SHP77 treated with DMSO at 0.1 percent for 48 hours (cell line): ENCODE measurements around the gene CACTIN.
A peak's percentile ranks its signal among the peaks of the same experiment; 100 is the strongest.
"Not testable (repeated sequence)": the region's sequence is repeated elsewhere in the genome, so short reads cannot be mapped to it uniquely, and the experiment has no call there.

Source experiments
- DNase-seq: peaks from one replicate; lab custom pipeline; 2025; lab: John Stamatoyannopoulos, UW

Gene CACTIN

DNA sequence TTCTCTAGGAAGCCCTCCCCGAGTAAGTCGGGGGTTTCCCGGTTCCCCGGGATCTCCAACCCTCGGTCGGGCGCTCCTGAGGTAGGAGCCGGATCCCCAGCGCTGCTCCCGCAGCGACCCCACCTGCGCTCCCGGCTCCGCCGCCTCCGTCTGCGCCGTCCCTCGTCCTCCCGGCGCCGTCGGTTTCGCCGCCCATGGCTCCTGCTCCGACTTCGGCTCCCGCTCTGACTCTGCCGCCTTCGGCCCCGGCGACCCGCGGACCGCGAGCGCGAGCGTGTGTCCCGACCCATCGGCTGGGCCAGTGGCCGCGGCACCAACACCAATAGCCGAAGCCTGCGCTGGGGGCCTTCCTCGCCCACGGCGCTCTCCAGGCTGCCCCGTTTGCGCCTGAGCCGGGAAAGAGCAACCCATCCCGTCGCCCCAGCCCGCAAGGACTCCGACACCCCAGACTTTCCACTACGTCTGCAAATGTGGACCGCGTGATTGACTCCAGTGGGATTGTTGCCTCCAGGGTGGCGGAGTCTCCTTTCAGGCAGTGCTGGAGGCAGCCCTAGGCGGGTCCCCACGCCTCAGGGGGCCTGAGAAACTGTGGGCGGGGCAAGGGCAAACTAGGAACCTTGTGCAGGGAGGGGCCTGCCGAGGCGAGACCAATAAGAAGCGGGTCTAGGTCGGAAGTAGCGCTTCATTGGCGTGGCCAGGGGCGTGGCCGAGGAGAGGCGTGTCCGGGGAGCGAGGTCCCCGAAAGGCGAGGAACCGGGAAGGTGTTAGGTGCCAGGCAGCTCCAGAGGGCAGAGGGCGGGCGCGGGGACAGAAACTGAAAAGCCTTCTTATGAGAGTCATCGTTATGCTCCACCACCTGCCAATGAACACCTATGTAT lies at the start of gene CACTIN:
TSS of gene CACTIN (minus strand) at position 318 of the 878 bp plus-strand sequence. CDS start at position 290, 28 bp downstream.
- DNase-seq, result peak; percentile 90

DNA sequence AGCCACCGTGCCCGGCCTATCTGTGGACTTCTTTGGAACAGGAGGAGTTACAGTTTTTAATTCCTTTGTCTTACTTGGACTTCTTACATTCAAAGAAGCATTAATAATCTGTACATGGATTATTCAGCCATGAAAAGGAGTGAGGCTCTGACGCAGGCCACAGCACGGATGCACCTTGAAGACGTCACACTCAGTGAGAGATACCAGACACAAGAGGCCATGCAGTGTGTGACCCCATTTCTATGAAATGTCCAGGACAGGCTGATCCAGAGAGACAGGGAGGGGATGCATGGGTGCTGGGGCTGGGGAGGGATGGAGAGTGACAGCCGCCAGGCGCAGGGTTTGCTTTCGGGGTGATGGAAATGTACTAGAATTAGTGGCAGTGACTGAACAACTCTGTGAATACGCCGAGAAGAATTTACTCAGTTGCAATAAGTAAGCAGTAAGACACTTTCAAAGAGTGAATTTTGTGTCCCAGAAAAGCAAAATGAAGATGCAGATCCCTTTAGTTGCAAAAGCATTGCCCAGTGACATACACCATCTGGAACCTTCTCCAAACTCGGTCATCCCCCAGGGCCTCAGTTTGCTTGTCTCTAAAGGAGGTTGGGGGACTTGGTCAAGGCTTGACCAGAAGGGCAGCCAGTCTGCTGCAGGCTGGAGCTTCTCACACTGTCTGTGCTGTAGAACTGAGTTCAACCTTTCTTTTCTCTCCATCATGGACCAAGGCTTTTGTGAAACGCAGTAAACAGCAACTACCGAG lies 48.4 kb upstream of the CACTIN start:
- DNase-seq, result no peak

DNA sequence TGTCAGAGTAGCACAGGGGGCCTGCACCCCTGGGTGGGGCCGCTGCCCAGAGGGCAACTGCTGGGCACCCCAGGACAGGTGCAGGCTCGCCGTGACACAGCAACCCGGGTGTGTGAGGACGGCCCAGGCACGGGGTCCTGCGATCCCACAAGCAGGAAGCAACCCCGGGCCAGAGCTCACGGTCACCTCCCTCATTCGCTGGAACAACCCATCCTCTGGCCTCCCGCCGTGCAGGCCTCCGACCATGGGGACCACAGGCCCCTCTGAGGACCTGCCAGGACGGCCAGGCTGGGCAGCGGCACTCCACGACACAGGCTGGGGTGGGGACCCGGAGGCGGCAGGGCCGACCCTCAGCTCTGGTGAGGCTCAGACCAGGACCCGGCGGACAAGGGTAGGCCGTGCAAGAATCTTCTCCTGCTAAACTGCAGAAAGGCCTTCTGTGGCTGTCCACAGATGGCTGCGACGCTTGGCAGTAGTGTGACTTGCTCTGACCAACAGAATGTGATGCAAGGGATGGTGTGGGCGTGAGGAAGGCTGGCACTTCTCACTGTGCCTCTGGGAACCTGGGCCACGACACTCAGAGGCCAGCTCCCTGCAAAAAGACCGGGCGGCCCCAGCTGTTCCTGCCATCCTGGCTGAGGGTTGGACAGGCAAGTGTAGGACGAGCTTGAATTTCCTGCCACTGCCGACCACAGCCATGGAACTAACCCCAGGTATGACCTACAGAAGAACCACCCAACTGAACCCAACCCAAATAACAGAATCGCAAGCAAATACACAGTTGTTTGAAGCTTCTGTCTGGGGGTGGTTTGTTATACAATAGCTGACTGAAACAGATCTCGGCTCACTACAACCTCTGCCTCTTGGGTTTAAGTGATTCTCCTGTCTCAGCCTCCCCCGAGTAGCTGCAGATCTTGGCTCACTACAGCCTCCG lies 47.2 kb upstream of the CACTIN start:
- no peak for DNase-seq

DNA sequence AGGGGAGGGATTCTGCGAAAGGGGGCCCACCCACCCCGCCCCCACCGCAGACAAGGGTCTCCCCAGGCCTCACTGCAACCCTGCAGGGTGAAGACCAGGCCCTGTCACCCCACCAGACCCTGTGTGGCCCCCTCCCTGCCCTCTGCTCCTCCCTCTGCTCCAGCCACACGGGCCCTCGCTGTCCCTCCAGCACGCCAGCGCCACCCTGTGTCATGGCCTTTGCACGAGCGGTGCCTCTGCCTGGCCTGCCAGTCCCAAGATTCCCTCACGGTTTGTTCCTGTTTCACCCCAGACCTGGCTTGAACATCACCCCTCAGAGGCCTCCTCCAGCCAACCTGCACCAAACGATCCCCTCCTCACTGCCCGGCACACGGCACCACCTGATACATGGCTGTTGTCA lies 46.4 kb upstream of the CACTIN start:
- DNase-seq, result no peak

DNA sequence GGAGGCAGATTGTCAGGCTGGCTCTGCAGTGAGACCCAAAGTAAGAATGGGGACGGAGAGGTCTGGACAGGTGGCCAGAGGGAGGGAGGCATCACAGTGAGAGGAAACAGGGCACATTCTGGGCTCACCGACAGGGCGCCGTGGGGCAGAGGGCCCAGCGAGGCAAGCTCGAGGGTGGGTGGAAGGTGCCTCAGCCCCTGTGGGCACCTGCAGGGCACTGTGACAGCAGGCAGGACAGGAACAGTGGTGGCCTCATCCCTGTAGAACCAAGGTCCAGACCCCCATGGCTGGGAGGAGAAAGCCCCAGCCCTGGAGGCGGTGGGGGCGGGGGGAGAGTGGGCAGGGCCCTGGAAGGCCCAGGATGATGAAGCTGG lies 46.0 kb upstream of the CACTIN start:
- DNase-seq, result no peak

DNA sequence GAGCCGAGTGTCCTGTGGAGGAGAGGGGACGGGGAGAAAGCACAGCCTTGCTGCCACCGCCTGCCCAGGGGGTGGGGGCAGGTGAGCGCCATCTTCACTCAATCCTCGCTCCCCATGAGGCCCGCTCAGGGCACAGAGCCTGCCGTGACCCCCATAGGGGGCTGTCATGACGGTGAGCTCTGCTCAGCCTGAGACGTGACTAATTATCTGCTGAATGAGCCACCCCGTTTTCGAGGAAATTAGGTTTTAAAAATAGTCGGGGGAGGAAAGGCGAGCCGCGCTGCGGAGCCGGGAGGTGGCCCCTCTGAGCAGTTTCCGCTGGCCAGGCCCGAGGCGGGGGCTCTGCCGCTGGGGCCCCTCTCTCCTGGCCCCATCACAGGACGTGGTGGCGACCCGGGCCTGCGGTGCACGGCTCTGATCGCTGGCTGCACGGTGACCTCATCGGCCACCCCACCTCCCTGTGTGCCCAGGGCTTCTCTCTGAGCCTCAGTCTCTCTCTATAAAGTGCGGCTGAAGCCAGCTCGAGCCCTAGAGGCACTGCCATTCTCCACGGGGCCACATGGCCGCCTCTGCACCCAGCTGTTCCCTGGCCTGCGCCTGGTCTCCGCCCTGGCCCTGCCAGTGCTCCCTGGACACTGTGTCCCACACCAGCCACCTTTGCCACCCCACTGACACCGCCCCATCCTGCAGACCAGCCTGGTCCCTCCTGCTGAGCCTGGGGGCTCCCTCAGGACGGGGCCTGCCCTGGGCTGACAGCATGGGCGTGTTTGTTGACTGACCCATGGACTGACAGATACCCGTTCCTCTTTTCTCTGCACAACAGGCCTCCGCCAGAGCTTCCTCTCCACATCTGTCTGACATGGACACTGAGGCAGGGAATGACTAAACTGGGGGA lies 45.3 kb upstream of the CACTIN start:
- no peak for DNase-seq

DNA sequence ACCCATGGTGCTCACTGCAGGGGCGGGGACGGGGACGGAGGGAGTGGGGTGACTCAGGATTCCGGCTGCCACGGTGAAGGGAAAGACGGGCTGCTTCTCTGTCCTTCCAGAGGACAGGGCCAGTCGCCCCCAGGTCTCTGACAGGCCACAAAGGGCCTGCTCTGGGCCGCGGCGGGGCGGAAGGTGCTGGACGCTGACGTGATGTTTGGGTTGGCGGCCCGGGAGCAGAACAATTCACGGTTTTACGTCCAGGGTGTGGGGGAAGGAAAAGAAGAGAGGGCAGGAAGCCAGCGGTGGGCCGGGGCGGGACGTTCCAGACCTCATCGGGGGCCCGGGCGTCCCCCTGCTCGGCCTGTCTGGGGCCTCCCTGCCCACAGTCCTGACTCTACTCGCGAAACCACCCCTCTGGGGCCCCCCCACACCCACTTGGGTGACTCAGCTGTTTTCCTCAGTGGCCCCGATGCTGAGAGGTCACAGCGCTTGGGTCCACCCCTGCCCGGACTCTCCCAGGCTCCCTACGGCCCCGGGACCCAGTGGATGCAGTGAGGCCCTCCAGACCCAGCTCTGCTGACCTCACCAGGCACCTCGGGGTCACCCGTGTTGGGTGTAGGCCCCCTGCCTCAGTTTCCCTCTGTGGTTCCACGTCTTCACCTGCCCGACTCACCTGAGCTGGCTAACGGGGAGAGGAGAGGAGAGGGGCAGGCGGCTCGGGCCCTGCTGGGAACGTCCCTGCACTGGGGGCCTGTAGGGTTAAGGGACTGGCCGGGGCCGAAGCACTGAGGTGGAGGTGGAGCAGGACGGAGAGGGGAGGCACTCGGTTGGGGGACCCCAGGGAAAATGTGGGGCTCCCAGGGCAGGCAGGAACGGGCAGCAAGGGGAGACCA lies 44.4 kb upstream of the CACTIN start:
- no peak for DNase-seq

DNA sequence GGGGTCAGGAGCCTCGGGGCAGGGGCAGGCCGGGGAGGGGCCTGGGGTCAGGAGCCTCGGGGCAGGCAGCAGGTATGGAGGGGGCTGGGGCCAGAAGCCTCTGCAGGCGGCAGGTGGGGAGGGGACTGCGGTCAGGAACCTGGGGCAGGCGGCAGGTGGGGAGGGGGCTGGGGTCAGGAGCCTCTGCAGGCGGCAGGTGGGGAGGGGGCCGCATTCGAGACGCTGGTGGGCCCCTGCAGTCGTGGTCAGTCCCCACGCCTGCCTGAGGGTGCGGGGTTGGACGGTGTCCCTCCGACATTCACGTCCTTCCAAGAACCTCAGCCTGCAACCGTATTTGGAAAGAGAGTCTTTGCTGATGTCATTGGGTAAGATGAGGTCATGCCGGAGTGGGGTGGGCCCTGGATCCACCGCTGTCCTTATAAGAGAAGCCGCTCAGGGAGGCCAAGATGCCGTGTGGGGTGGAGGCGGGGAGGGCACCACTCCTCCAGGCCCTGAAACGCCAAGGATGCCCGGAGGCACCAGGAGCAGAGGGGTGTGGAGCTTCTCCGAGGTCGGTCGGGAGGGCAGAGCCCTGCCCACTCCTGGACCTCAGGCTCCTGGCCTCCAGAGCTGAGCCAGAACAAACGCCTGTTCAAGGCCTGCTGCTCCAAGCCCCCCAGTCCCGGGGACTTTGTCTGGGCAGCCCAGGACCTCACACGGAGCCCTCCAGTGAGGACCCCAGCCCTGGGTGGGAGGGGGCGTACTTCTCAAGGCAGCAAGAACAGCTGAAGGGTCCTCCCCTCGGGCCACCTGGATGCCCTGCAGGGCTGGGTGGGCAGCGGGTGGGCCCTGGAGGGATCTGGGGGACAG lies 43.6 kb upstream of the CACTIN start:
- no peak for DNase-seq

DNA sequence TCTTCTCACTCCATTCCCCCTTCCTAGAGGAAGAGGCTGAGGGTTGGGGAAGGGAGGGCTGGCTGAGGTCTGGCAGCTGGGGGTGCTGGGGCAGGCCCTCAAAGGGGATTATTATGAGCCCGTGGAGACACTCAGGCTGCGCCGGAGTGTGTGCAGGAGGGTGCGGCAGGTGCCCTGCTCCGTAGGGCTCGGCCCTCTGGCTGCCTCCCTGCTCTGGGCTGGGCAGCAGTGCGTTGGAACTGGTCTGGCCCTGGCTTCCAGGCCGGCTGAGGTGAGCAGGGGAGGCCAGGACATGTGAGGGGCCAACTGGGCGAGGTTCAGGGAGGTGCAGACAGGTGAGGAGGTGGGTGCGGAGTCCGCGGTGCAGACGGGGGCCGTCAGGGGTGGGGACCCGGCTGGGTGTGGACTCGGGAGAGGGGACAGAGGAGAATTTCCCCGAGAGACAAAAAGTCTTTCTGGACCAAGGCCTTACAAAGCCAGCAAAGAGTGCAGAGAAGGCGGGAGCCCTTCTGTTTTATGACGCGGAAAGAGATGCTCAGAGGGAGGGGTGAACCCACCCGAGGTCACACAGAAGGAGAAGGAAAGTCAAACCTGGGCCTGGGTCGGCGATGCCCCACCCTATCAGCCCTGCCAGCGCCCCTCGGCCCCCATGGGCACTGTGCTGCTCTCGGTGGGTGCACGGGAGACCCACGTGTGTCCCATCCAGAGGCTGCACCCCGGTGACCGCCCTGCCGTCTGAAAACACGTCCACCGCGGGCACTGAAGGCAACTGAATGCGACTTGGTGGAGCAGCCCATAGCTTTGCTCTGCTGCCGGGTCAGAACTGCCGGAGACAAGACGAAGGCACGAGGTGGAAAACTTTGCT lies 42.7 kb upstream of the CACTIN start:
- DNase-seq, result no peak

DNA sequence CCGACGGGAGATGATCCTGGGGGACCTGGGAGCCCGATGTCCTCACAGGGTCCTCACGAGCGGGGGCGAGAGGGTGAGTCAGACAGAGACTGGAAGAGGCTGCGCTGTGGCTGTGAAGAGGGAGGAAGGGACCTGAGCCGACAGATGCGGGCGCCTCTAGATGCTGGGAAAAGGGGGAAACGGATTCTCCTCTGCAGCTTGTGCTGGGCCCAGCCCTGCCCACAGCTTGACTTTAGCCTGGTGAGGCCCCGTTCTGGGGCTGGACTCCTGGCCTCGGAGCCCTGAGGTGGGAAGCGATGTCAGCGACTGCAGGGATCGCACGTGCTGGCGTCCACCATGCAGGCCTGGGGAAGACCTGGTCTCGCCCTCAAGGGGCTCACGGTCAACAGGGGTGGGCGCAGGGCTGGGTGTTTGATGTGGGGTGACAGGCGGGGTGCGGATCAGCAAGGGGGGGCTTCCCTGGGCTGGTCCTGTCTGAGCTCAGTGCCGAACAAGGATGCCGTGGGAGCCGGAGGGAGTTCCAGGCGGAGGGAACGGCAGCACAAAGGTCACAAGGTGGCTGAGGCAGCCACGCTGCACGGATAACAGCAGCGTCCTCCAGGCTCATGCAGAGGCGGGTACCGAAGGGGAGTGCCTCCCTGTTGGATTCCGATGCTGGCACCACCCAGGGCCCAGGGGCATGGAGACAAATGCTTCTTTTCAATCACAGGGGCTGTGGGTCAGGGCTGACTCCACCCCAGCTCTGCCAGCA lies 41.9 kb upstream of the CACTIN start:
- DNase-seq, result no peak

DNA sequence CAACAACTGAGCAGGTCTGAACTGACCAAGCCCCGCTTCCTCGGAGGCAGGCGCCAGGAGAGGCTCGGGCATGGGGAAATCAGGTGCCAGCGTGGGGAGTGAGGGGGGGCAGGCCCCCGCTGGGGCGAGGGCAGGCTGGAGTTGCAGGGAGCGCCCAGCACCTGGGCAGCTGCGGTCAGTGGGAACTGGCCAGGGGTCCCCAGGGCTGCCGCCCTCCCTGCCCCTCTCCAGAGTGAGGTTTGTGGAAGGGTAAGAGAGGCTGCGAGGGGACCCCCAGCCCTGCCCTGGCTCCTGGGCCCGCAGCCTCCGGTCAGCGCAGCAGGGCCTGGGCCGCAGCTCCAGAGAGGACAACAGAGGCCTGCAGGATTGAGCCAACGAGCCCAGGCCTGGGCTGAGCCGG lies 41.2 kb upstream of the CACTIN start:
- DNase-seq, result no peak

DNA sequence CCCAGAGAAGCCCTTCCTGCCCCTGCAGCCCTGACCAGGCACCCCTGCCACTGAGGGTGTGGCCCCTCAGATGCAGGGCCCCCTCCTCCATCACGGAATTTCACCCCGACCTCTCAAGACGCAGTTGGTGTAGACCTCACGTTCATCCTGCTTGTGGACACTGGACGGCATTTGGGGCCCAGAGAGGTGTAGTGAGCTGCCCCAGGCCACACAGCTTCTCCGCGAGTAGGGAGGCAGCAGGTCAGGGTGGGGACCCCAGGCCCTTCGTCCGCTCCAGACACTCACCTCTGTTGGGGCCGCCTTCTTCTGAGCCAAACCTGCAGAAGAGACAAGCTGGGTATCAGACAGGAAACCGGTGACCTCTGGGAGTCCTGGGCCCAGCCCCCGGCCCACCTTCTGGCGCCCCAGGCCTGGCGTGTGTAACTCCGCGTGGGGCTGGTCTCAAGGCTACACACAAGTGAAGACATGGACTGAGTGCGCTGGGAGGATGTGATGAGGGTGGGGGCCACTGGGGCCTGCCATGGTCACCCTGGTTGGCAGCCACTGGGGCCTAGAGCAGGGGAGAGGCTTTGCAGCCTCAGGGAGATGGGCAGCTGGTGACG lies 40.5 kb upstream of the CACTIN start:
- DNase-seq, result no peak

DNA sequence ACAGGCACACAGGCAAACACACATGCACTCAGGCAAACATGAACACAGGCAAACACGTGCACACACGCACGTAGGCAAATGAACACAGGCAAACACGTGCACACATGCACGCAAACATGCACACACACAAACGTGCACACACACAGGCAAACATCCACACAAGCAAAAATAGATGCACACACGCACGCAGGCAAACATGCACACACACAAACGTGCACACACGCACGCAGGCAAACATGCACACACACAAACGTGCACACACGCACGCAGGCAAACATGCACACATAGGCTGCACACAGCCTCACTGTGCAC lies 39.9 kb upstream of the CACTIN start:
- DNase-seq, result not testable (repeated sequence)

DNA sequence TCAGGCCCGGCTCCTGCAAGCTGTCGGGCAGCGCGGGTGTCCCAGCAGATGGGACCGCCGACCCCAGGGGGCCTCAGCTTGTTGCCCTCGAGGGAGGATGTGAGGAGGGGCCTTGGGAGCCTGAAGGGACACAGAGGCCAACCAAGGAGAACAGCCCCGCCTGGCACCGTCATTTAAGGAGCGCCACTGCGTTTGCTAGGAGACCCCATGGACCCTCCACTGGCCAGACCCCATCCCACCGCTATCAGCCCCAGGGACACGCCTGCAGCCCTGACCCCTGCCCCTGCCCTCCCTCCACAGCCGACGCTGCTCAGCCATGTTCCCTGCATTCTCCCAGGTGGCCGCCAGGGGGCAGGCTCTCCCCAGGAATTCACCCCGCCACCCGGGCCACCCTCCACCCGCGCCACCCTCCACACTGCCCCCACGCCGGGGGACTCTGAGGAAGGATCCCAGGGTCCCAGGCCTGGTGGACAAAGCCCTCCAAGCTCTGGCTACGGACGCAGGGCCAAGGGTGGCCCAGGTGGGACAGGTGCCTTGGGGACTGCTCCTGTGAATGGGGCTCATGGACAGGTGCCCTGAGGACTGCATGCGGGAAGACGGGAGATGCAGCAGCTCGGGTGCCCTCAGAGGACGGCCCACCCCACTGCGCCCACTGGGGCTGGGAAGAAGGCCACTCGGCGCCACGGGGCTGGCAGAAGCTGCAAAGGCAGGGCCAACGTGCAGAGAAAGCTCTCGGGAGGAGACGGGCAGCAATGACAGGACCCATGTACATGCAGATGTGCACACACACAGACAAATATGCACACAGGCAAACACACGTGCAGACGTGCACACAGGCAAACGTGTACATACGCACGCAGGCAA lies 39.3 kb upstream of the CACTIN start:
- DNase-seq, result no peak

DNA sequence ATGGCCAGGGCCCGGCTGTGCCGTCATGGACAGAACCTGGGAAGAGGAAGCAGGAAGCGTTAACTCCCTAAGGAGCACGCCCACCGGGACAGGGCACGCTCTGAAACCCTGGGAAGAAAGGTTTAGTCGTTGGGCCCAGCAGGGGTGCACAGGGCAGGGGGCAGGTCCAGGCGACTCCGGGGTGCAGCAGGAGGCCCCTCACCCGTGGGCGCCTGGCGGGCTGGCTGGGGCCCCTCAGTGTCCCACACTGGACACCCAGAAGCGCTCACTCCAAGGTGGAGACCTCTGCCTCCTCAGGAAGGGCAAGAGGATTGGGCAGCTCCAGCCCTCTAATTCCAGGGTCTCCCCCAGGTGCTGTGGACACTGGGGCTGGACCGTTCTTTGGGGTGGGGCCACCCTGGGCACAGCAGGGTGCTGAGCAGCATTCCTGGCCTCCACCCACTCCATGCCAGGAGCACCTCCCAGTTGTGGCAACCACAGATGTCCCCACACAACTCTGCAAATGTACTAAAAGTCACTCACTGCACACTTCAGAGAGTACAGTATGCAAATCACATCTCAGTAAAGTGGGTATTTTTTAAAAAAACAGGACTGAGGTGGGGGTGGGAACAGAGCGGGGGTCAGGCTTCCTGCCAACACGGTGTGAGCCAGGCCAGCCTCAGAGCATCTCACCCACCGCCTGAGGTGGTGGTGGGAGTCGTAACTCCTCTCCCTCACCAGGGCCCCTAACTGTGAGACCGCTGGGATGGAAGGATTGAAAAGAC lies 38.5 kb upstream of the CACTIN start:
- DNase-seq, result no peak

DNA sequence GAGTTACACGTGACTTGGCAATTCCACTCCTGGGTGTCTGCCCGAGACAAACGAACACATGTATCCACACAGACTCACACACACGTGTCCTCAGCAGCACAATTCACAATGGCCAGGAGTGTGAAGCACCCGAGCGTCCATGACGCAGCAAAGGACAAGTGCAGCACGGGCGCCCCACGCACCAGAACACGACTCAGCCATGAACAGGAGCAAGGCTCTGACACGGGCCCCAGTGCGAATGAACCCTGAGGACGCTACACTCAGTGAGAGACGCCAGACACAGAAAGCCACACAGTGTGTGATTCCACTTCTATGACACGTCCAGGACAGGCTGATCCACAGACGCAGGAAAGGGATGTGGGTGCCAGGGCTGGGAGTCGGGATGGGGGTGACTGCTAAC lies 37.2 kb upstream of the CACTIN start:
- no peak for DNase-seq
